ENCODE measurements around the gene RARRES2. TPM values are rescaled to one million over a fixed set of nuclear protein-coding genes. Genes with fewer than 3 reads are reported as not detected.

The RARRES2 gene
- total RNA-seq, 1 experiment from 2014 or later: 2.1 TPM

GRCh38 chr7:150324373-150324961, 17.0 kb downstream of the RARRES2 start:
- ChIA-PET RAD21 (ENCODE audit: low non-redundant PET in 1 of 2, low total read pairs in 2 of 2, uncharacterized antibody in 2 of 2, unreplicated experiment in 2 of 2) (no interaction called here), POLR2A (no interaction called here), CTCF (no interaction called here)
- peak overlapping the region; percentile 79 for H3K9ac ChIP-seq (ENCODE audit: low read length)
- no peak overlapping the region for H2AFZ ChIP-seq (ENCODE audit: low read depth, low read length, poor library complexity, severe bottlenecking)
- H3K4me3 ChIP-seq (replicated peaks in 1 of 2; ENCODE audit: low read depth in 1 of 2, low read length in 2 of 2): peak overlapping the region; percentile 59 to 69
- H3K9me3 ChIP-seq (ENCODE audit: control insufficient read depth in 1 of 2, insufficient read depth in 1 of 2, low read depth in 1 of 2, low read length in 2 of 2): no peaks in the 10 kb centered on the region
- no TSS peak for BruUV-seq (replicated peaks)
- intact Hi-C loops (cut with micrococcal nuclease): no loop called here
- H3K27me3 ChIP-seq (ENCODE audit: insufficient read depth, low read length): no peaks in the 10 kb centered on the region
- H3K27ac ChIP-seq (ENCODE audit: low read depth, low read length): peak overlapping the region; percentile 90
- peaks cover 14% of the 10 kb centered on the region for H3K79me2 ChIP-seq (ENCODE audit: insufficient read depth, low read length)
- no peak for DNase-seq (ENCODE audit: low read depth, low spot score)
- no peaks in the 10 kb centered on the region for H3K9me2 ChIP-seq (ENCODE audit: insufficient read depth)
- TF ChIP-seq ELF1 (IDR thresholded peaks at IDR 0.05; ENCODE audit: borderline replicate concordance, low read depth) (no peak), ZNF274 (IDR thresholded peaks at IDR 0.05; ENCODE audit: low read depth, low read length) (no peak), POLR2A (IDR thresholded peaks at IDR 0.05; ENCODE audit: borderline replicate concordance, extremely low read depth, insufficient read depth, insufficient read length) (no peak), RAD21 (IDR thresholded peaks at IDR 0.05; ENCODE audit: low read depth) (no peak), JUND (IDR thresholded peaks at IDR 0.05) (no peak), ZBTB33 (IDR thresholded peaks at IDR 0.05; ENCODE audit: extremely low read depth, insufficient replicate concordance, low read length) (no peak), POLR2AphosphoS5 (IDR thresholded peaks at IDR 0.05; ENCODE audit: low read depth, low read length) (no peak), YY1 (IDR thresholded peaks at IDR 0.05; ENCODE audit: extremely low read depth, insufficient replicate concordance, low read depth, low read length) (no peak), CEBPB (IDR thresholded peaks at IDR 0.05; ENCODE audit: low read depth) (no peak), SRF (IDR thresholded peaks at IDR 0.05; ENCODE audit: low read depth) (no peak)
- H3K4me2 ChIP-seq (ENCODE audit: low read length): peak overlapping the region; percentile 76
- no peaks in the 10 kb centered on the region for H4K20me1 ChIP-seq (ENCODE audit: insufficient read depth)
- H3K36me3 ChIP-seq (ENCODE audit: control insufficient read depth in 1 of 2, insufficient read depth in 2 of 2, low read length in 2 of 2): peaks cover 0 to 3% of the 10 kb centered on the region in 2 experiments; a peak in 1 of 4 replicates
- H3K4me1 ChIP-seq (ENCODE audit: control insufficient read depth in 1 of 2, insufficient read depth in 2 of 2, low read length in 2 of 2): peaks cover 8 to 36% of the 10 kb centered on the region in 2 experiments; a peak in 3 of 4 replicates
- ATAC-seq: 0 out of 2 replicates have a peak, but pooled peaks have one; percentile 3

All from HCT116 (cell line).